Glutamatergic neuron (in vitro differentiated cells): ENCODE data around the gene APBB2. TPM values are rescaled to one million over a fixed set of nuclear protein-coding genes. Genes with fewer than 3 reads are reported as not detected.

ENCODE experiments used
- DNase-seq: peaks from one replicate; pipeline ENCODE4 v3.0.0; 2022
- H3K27ac Mint-ChIP-seq: one replicate; pipeline ENCODE4 v1.8.0; 2020; ENCODE audit warnings: mild to moderate bottlenecking, mixed read lengths, inconsistent platforms; ENCODE audit not compliant: unreplicated experiment
- H3K27me3 Mint-ChIP-seq: one replicate; pipeline ENCODE4 v1.8.0; 2020; ENCODE audit warnings: mild to moderate bottlenecking, moderate library complexity, mixed read lengths, inconsistent platforms; ENCODE audit not compliant: unreplicated experiment
- H3K36me3 Mint-ChIP-seq: one replicate; pipeline ENCODE4 v1.8.0; 2020; ENCODE audit warnings: mild to moderate bottlenecking, mixed read lengths, inconsistent platforms; ENCODE audit not compliant: unreplicated experiment
- H3K4me1 Mint-ChIP-seq: one replicate; pipeline ENCODE4 v1.8.0; 2020; ENCODE audit warnings: mild to moderate bottlenecking, low read depth, mixed read lengths, inconsistent platforms; ENCODE audit not compliant: unreplicated experiment
- H3K4me3 Mint-ChIP-seq: one replicate; pipeline ENCODE4 v1.8.0; 2020; ENCODE audit warnings: mild to moderate bottlenecking, mixed read lengths, inconsistent platforms; ENCODE audit not compliant: unreplicated experiment
- H3K9me3 Mint-ChIP-seq: one replicate; pipeline ENCODE4 v1.8.0; 2020; ENCODE audit warnings: mild to moderate bottlenecking, moderate library complexity, mixed read lengths, inconsistent platforms; ENCODE audit not compliant: unreplicated experiment
- total RNA-seq: library from RNA; stranded (reverse); fragmentation: NEBNext Ultra II Directional; extraction: Animal tissue kit (Norgen Biotek cat#: 25700); gene quantifications from one replicate; pipeline ENCODE4 v1.2.1, GENCODE V29; 2021; ENCODE audit not compliant: unreplicated experiment
- TF ChIP-seq, protein P1 (sequence below): fragments of 200-600 bp; sonication (generic); IDR thresholded peaks from one replicate; pipeline ENCODE4 v1.5.0; 2021; ENCODE audit not compliant: partially characterized antibody, unreplicated experiment

Gene APBB2
- total RNA-seq, 1 donor from 2014 or later = 117 TPM

DNA sequence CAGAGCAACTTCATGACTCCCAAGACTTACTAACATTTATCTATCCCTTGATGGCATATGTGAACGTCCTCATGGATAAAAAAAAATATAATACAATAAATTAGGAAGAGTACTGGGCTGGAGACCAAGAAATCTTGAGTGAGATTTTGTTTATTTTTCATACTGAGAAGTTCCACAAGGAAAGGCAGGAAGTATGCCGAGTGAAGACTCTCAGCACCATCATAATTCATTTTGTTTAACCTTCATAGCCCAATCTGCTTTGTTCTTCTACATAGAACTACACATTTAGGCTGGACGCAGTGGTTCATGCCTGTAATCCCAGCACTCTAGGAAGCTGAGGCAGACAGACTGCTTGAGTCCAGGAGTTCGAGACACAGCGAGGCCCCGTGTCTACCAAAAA is 266.3 kb downstream of the APBB2 start:
- Mint-ChIP-seq H3K27me3 (no peaks in the 10 kb centered on the region), H3K9me3 (no peaks in the 10 kb centered on the region)

DNA sequence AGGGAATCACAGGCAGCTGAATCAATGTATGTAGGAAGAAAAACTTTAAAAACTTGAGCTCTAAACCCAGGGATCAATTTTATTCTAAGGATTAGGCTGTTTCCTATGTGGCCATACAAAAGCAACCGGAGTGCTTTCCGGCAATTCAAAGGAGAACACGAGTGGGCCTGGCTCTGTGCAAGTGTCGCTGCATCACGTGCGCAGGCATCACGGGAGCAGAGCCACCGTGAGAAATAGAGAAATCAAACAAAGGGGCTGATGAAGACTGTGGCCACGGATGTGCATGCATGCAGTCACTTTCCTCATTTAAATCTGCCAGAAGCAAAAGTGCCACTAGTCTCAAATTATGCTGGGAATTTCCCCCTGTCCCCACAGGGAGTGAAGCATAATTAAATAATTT is 267.7 kb downstream of the APBB2 start:
- TF ChIP-seq, protein P1, sequence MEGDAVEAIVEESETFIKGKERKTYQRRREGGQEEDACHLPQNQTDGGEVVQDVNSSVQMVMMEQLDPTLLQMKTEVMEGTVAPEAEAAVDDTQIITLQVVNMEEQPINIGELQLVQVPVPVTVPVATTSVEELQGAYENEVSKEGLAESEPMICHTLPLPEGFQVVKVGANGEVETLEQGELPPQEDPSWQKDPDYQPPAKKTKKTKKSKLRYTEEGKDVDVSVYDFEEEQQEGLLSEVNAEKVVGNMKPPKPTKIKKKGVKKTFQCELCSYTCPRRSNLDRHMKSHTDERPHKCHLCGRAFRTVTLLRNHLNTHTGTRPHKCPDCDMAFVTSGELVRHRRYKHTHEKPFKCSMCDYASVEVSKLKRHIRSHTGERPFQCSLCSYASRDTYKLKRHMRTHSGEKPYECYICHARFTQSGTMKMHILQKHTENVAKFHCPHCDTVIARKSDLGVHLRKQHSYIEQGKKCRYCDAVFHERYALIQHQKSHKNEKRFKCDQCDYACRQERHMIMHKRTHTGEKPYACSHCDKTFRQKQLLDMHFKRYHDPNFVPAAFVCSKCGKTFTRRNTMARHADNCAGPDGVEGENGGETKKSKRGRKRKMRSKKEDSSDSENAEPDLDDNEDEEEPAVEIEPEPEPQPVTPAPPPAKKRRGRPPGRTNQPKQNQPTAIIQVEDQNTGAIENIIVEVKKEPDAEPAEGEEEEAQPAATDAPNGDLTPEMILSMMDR = no peak
- no peaks in the 10 kb centered on the region for H3K4me1 Mint-ChIP-seq
- no peaks in the 10 kb centered on the region for H3K9me3 Mint-ChIP-seq
- no peak overlapping the region for H3K27ac Mint-ChIP-seq
- no peak for DNase-seq
- H3K36me3 Mint-ChIP-seq = no peaks in the 10 kb centered on the region
- H3K4me3 Mint-ChIP-seq = no peak overlapping the region
- no peaks in the 10 kb centered on the region for H3K27me3 Mint-ChIP-seq

More for the DNA sequence above, 266.3 kb downstream of the APBB2 start:
- Mint-ChIP-seq H3K4me1 (no peaks in the 10 kb centered on the region), H3K36me3 (no peaks in the 10 kb centered on the region), H3K27ac (no peak overlapping the region), H3K4me3 (no peak overlapping the region)
- DNase-seq = no peak
- TF ChIP-seq, protein P1 = no peak

DNA sequence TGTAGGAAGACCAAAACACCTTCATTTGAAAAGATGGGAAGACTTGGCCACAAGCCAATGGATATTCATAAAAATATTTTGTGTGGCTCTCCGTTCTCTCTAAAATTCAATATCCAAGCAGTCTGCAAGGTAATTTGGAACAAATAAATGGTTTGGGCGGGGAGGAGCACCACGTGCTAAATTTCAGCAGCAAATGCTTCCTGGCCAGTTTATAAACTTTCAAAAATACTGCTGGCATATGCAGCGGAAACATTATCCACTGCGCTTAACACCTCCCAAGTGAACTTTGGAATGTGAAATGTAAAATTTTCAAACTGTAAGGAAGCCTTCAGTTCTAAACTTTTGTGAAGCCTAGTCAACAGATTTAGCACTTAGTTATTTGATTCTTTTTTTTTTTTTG is 273.6 kb downstream of the APBB2 start:
- H3K4me3 Mint-ChIP-seq = no peak overlapping the region
- H3K9me3 Mint-ChIP-seq = no peaks in the 10 kb centered on the region
- H3K27me3 Mint-ChIP-seq = no peaks in the 10 kb centered on the region
- no peak overlapping the region for H3K27ac Mint-ChIP-seq
- DNase-seq = no peak
- TF ChIP-seq, protein P1 = no peak
- no peaks in the 10 kb centered on the region for H3K4me1 Mint-ChIP-seq
- H3K36me3 Mint-ChIP-seq = no peaks in the 10 kb centered on the region

DNA sequence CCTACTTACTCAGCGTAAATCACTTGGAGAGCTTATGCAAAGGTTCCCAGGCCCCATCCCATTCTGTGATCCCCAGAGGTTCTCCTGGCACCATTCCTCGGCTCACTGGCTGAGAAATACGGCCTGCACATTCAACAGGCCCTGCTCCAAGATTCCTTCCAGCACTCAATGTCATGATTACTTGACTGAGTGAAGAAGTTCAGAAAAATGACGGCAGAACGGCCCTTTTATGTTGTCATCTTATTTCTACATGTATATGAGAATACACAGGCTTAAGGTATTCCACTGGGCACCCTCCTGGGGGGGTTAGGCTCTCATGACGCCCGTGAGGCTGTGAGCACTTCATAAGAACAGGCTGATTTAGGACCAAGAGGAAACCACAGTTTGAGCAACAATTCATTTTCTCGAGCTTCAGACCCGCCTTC is 274.0 kb downstream of the APBB2 start:
- H3K4me1 Mint-ChIP-seq = no peaks in the 10 kb centered on the region
- TF ChIP-seq, protein P1 = no peak
- peaks cover 2% of the 10 kb centered on the region for H3K27me3 Mint-ChIP-seq
- no peaks in the 10 kb centered on the region for H3K36me3 Mint-ChIP-seq
- H3K4me3 Mint-ChIP-seq = no peak overlapping the region
- no peak overlapping the region for H3K27ac Mint-ChIP-seq
- DNase-seq = no peak
- no peaks in the 10 kb centered on the region for H3K9me3 Mint-ChIP-seq

DNA sequence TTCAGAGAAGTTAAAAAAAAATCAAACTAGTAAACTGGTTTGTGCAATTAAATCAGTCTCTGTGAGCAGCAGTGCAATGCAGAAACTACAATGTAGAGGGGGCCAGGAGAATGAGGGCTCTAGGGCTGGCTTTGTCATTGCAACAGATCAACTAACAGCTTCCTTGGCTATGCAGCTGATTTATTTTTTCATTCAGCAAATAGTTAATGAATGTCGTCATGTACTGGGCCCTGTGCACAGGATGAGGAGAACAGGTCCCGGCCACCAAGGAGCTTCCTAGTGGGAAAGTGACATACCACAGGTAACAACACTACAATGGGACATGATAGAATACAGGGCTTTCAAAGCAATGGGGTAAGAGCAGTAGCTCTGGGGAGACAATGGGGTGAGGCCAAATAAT is 274.5 kb downstream of the APBB2 start:
- no peak for DNase-seq
- no peak overlapping the region for H3K27ac Mint-ChIP-seq
- H3K4me1 Mint-ChIP-seq = no peaks in the 10 kb centered on the region
- TF ChIP-seq, protein P1 = no peak
- no peak overlapping the region for H3K4me3 Mint-ChIP-seq
- no peaks in the 10 kb centered on the region for H3K36me3 Mint-ChIP-seq
- no peaks in the 10 kb centered on the region for H3K9me3 Mint-ChIP-seq
- H3K27me3 Mint-ChIP-seq = peaks cover 2% of the 10 kb centered on the region
